Vagina (tissue), 2 donors: Measurements from ENCODE around the gene EYS. TPM values are rescaled to one million over a fixed set of nuclear protein-coding genes. Genes with fewer than 3 reads are reported as not detected.

Experiments used
- DNase-seq, 2 donors: peaks; one replicate each; pipeline ENCODE4 v3.0.0-alpha.2; 2017; ENCODE audit errors: extremely low spot score in 2 of 2
- H3K27ac ChIP-seq: fragments of 200-600 bp; sonication (generic); one replicate; pipeline ENCODE4 v1.5.1; 2019
- H3K27me3 ChIP-seq: fragments of 200-600 bp; sonication (generic); one replicate; pipeline ENCODE4 v1.5.1; 2019
- H3K36me3 ChIP-seq, 2 donors: fragments of 200-600 bp; sonication (generic); one replicate each; pipeline ENCODE4 v1.5.1; 2017 to 2019
- H3K4me1 ChIP-seq: fragments of 200-600 bp; sonication (generic); one replicate; pipeline ENCODE4 v1.5.1; 2019
- H3K4me3 ChIP-seq, 2 donors: fragments of 200-600 bp; sonication (generic); 1 replicate in 1 of 2; 2 replicates in 1 of 2; pipeline ENCODE4 v1.5.1; 2016 to 2019
- H3K9me3 ChIP-seq: fragments of 200-600 bp; sonication (generic); one replicate; pipeline ENCODE4 v1.5.1; 2019
- CTCF ChIP-seq, 3 experiments: fragments of 450-650 bp in 2 of 3; fragments of 200-600 bp in 1 of 3; sonication (generic) in 1 of 3; IDR thresholded peaks; one replicate each; pipeline ENCODE4 v1.5.1; 2017 to 2019; ENCODE audit warnings: antibody characterized with exemption in 3 of 3, mild to moderate bottlenecking in 2 of 3, moderate library complexity in 2 of 3
- POLR2A ChIP-seq, 2 donors: fragments of 450-650 bp; IDR thresholded peaks; one replicate each; pipeline ENCODE4 v1.6.1; 2017; ENCODE audit warnings: antibody characterized with exemption in 2 of 2, mild to moderate bottlenecking in 2 of 2, moderate library complexity in 2 of 2
- POLR2AphosphoS5 ChIP-seq, 2 donors: sonication (generic); formaldehyde crosslinking; IDR thresholded peaks; one replicate each; pipeline ENCODE4 v1.9.0; 2017; ENCODE audit warnings: antibody characterized with exemption in 2 of 2, mild to moderate bottlenecking in 2 of 2, low read depth in 1 of 2; ENCODE audit not compliant: insufficient read depth in 1 of 2
- intact Hi-C: fragments of 100-400 bp; cut with DNase I; formaldehyde crosslinking; loops from one replicate; pipeline ENCODE4 v1.15.1; 2023
- total RNA-seq: library from RNA; depleted of rRNA; stranded (reverse); fragments of >200 nt; gene quantifications from one replicate; pipeline ENCODE4 v1.2.3, GENCODE V29; 2016

Gene EYS
- total RNA-seq, 1 donor from 2014 or later: not detected

DNA sequence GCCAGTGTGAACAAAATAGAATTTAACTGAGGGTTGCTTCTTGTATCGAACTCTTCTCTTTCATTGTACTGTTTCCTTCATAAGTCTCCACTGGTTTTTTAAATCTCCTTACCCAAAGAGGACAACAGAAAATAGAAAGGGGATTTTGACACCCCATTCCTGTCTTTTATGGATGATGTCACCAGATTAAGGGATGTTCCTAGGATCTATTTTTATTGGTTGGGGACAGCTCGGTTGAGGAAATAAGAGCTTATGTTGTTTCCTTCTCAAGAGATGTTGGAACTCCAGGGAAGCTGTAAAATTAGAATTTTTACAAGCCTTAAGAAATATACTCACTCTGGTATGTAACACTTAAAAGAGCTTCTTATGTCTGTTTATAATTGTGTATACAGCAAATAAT lies 1900.0 kb downstream of the EYS start:
- DNase-seq: no peak
- TF ChIP-seq CTCF (IDR thresholded peaks at IDR 0.05): no peak
- no peak for TF ChIP-seq POLR2A (IDR thresholded peaks at IDR 0.05)
- no peak for TF ChIP-seq POLR2AphosphoS5 (IDR thresholded peaks at IDR 0.05; ENCODE audit: insufficient read depth in 1 of 2, low read depth in 1 of 2)
- H3K27ac ChIP-seq: peak overlapping the region; percentile 45
- H3K4me3 ChIP-seq: no peak overlapping the region
- H3K27me3 ChIP-seq: no peaks in the 10 kb centered on the region
- peaks cover 32% of the 10 kb centered on the region for H3K4me1 ChIP-seq
- intact Hi-C loops: no loop called here
- no peaks in the 10 kb centered on the region for H3K9me3 ChIP-seq
- H3K36me3 ChIP-seq: no peaks in the 10 kb centered on the region

DNA sequence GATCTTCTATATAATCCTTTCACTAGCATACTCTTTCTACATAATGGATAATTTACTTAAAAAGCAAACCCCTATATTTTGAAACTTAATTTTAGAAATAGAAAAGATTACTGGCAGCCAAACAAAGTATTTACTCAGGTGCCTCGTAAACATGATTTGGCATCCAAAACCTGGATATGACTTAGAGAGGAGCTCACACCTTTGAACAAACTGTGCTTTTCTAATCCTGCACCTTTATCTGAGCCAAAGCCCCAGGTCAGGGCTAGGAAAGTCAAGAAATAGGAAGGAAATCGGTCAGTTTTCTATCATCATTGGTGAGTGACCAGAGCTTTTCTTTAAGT lies 1900.5 kb downstream of the EYS start:
- intact Hi-C loops: no loop called here

GRCh38 chr6:63805808-63806572 lies 1901.0 kb downstream of the EYS start:
- intact Hi-C loops: no loop called here
- Histone ChIP-seq H3K36me3 (no peaks in the 10 kb centered on the region), H3K4me1 (peaks cover 32% of the 10 kb centered on the region), H3K27ac (peak overlapping the region; percentile 6), H3K27me3 (no peaks in the 10 kb centered on the region), H3K9me3 (no peaks in the 10 kb centered on the region), H3K4me3 (no peak overlapping the region)
- DNase-seq: no peak
- TF ChIP-seq POLR2AphosphoS5 (IDR thresholded peaks at IDR 0.05; ENCODE audit: insufficient read depth in 1 of 2, low read depth in 1 of 2) (peak in 1 of 2 donors; percentile 85), POLR2A (IDR thresholded peaks at IDR 0.05) (no peak)

More for the DNA sequence above, 1900.5 kb downstream of the EYS start:
- H3K4me1 ChIP-seq: peaks cover 32% of the 10 kb centered on the region
- no peak overlapping the region for H3K4me3 ChIP-seq
- TF ChIP-seq POLR2AphosphoS5 (IDR thresholded peaks at IDR 0.05; ENCODE audit: insufficient read depth in 1 of 2, low read depth in 1 of 2) (peak in 1 of 2 donors; percentile 4), CTCF (IDR thresholded peaks at IDR 0.05) (no peak)
- H3K27ac ChIP-seq: peak overlapping the region; percentile 45
- no peak for DNase-seq
- H3K27me3 ChIP-seq: no peaks in the 10 kb centered on the region
- no peaks in the 10 kb centered on the region for H3K36me3 ChIP-seq
- no peaks in the 10 kb centered on the region for H3K9me3 ChIP-seq

DNA sequence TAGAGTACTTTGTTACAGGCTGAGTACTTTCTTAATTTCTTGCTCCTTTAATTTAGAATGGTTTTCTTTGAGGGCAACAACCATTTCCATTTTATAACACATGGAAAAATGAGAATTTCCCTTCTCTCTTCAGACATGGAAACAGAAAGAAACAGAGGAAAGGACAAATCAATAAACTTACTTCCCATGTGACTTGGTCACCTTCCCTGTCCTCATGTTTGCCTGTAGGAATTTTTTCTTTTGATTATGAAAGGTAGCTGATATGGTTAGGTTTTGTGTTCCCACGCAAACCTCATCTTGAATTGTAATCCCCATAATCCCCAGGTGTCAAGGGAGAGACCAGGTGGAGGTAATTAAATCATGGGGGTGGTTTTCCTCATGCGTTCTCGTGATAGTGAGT lies 1901.7 kb downstream of the EYS start:
- DNase-seq: no peak
- Histone ChIP-seq H3K4me3 (no peak overlapping the region), H3K36me3 (no peaks in the 10 kb centered on the region), H3K4me1 (peaks cover 32% of the 10 kb centered on the region), H3K27me3 (no peaks in the 10 kb centered on the region), H3K9me3 (no peaks in the 10 kb centered on the region), H3K27ac (peak overlapping the region; percentile 6)
- no peak for TF ChIP-seq POLR2AphosphoS5 (IDR thresholded peaks at IDR 0.05; ENCODE audit: insufficient read depth in 1 of 2, low read depth in 1 of 2)
- TF ChIP-seq POLR2A (IDR thresholded peaks at IDR 0.05): no peak
- no peak for TF ChIP-seq CTCF (IDR thresholded peaks at IDR 0.05)
- intact Hi-C loops: no loop called here

GRCh38 chr6:63804381-63804956 lies 1902.6 kb downstream of the EYS start:
- no peaks in the 10 kb centered on the region for H3K27me3 ChIP-seq
- DNase-seq: no peak
- intact Hi-C loops: no loop called here
- H3K36me3 ChIP-seq: no peaks in the 10 kb centered on the region
- no peaks in the 10 kb centered on the region for H3K9me3 ChIP-seq
- H3K4me3 ChIP-seq: no peak overlapping the region
- H3K27ac ChIP-seq: no peak overlapping the region
- TF ChIP-seq CTCF (IDR thresholded peaks at IDR 0.05): no peak
- TF ChIP-seq POLR2A (IDR thresholded peaks at IDR 0.05): no peak
- no peak for TF ChIP-seq POLR2AphosphoS5 (IDR thresholded peaks at IDR 0.05; ENCODE audit: insufficient read depth in 1 of 2, low read depth in 1 of 2)
- peaks cover 32% of the 10 kb centered on the region for H3K4me1 ChIP-seq
